Tibial nerve (tissue), 4 donors: ENCODE data around the gene FRMD4B.

ENCODE experiments used
- EP300 ChIP-seq, 2 donors: sonication (generic); formaldehyde crosslinking; IDR thresholded peaks; one replicate each; pipeline ENCODE4 v1.6.1; 2017; ENCODE audit warnings: antibody characterized with exemption in 2 of 2, mild to moderate bottlenecking in 1 of 2
- POLR2A ChIP-seq, 2 donors: fragments of 450-650 bp; IDR thresholded peaks; one replicate each; pipeline ENCODE4 v1.6.1; 2017; ENCODE audit warnings: antibody characterized with exemption in 2 of 2, mild to moderate bottlenecking in 2 of 2, moderate library complexity in 2 of 2
- TF ChIP-seq, protein P1 (sequence below), 5 experiments: fragments of 200-600 bp in 3 of 5; fragments of 450-650 bp in 2 of 5; sonication (generic) in 3 of 5; IDR thresholded peaks; one replicate each; pipeline ENCODE4 v1.5.1; 2016 to 2019; ENCODE audit warnings: antibody characterized with exemption in 5 of 5, mild to moderate bottlenecking in 3 of 5, moderate library complexity in 2 of 5

DNA sequence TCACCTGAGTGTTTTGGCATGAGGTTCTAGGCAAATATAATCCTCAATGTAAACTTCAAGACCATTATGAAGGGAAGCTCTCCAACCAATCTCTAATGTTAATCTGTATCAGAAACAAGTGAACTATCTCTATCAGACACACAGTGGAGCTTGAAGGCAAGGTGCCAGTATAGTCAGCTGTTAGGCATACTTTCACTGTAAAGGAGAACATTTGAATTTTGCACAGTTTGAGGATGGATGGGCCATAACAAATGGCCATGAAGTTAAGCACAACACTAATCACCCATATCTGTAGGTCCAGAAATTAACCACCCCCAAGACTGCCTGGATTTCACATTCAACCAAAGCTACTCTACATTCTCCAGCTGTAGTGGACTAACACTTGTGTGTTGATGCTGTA, 194.4 kb downstream of the FRMD4B start:
- TF ChIP-seq, protein P1, sequence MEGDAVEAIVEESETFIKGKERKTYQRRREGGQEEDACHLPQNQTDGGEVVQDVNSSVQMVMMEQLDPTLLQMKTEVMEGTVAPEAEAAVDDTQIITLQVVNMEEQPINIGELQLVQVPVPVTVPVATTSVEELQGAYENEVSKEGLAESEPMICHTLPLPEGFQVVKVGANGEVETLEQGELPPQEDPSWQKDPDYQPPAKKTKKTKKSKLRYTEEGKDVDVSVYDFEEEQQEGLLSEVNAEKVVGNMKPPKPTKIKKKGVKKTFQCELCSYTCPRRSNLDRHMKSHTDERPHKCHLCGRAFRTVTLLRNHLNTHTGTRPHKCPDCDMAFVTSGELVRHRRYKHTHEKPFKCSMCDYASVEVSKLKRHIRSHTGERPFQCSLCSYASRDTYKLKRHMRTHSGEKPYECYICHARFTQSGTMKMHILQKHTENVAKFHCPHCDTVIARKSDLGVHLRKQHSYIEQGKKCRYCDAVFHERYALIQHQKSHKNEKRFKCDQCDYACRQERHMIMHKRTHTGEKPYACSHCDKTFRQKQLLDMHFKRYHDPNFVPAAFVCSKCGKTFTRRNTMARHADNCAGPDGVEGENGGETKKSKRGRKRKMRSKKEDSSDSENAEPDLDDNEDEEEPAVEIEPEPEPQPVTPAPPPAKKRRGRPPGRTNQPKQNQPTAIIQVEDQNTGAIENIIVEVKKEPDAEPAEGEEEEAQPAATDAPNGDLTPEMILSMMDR (IDR thresholded peaks at IDR 0.05), result no peak
- no peak for TF ChIP-seq POLR2A (IDR thresholded peaks at IDR 0.05)
- no peak for TF ChIP-seq EP300 (IDR thresholded peaks at IDR 0.05)
